Prostate gland (tissue), 2 donors: ENCODE results near the gene GRK7. TPM values are rescaled to one million over a fixed set of nuclear protein-coding genes. Genes with fewer than 3 reads are reported as not detected.

Experiments used
- DNase-seq: peaks from one replicate; pipeline ENCODE4 v3.0.0-alpha.2; 2019; ENCODE audit warnings: low spot score
- H3K27ac ChIP-seq, 2 donors: fragments of 200-600 bp; sonication (generic); 2 replicates each; pipeline ENCODE4 v1.5.1; 2017 to 2019
- H3K27me3 ChIP-seq: fragments of 200-600 bp; sonication (generic); replicated peaks from 2 replicates; pipeline ENCODE4 v1.5.1; 2019; ENCODE audit not compliant: insufficient read depth
- H3K36me3 ChIP-seq, 2 donors: fragments of 200-600 bp; sonication (generic); 1 replicate in 1 of 2; 2 replicates in 1 of 2; pipeline versions ENCODE4 v1.5.1 to v1.8.1; 2017 to 2019
- H3K4me1 ChIP-seq: fragments of 200-600 bp; sonication (generic); replicated peaks from 2 replicates; pipeline ENCODE4 v1.5.1; 2019
- H3K4me3 ChIP-seq, 2 donors: fragments of 200-600 bp; sonication (generic); 2 replicates each; pipeline ENCODE4 v1.5.1; 2017 to 2019
- H3K9me3 ChIP-seq: fragments of 200-600 bp; sonication (generic); 2 replicates; pipeline ENCODE4 v1.5.1; 2017
- POLR2A ChIP-seq: fragments of 450-650 bp; IDR thresholded peaks from one replicate; pipeline ENCODE4 v1.6.1; 2016; ENCODE audit warnings: antibody characterized with exemption, mild to moderate bottlenecking
- POLR2AphosphoS5 ChIP-seq: sonication (generic); formaldehyde crosslinking; IDR thresholded peaks from one replicate; pipeline ENCODE4 v1.6.1; 2017; ENCODE audit warnings: antibody characterized with exemption
- WGBS: methylation state at CpG from one replicate; pipeline ENCODE4 v1.1.5; 2018; 5-methylcytosine and 5-hydroxymethylcytosine counted together
- intact Hi-C: fragments of 100-400 bp; cut with DNase I; formaldehyde crosslinking; loops from one replicate; pipeline ENCODE4 v1.14.2; 2022
- total RNA-seq, 2 donors: library from RNA; depleted of rRNA; stranded (reverse); fragments of >200 nt; gene quantifications; one replicate each; pipeline ENCODE4 v1.1.0, GENCODE V29; 2016
- TF ChIP-seq, protein P1 (sequence below), 4 experiments: fragments of 200-600 bp in 2 of 4; fragments of 450-650 bp in 2 of 4; sonication (generic) in 2 of 4; IDR thresholded peaks; 1 replicate in 3 of 4; 2 replicates in 1 of 4; pipeline ENCODE4 v1.5.1; 2016 to 2019; ENCODE audit warnings: antibody characterized with exemption in 4 of 4, mild to moderate bottlenecking in 2 of 4, moderate library complexity in 2 of 4

Gene GRK7
- total RNA-seq, 2 donors from 2014 or later: 0.17 TPM; not detected in 1

DNA sequence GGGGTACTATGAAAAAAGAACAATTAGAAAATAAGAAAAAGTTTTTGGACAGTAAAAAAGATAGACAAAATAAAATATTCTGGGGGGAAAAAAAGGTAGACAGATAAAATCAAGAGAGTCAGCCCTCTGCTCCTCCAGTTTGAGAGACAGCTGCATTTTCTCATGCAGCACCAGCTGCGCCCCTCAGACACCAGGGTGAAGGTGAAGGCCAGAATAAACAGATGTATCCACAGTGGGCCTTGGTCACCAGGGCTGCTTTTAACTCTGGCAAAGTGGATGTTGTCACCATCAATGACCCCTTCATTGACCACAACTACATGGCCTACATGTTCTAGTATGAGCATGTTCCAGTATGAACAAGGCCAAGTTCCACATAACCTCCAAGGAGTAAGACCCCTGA, 39.0 kb upstream of the GRK7 start:
- Histone ChIP-seq H3K27me3 (no peaks in the 10 kb centered on the region), H3K9me3 (no peaks in the 10 kb centered on the region), H3K4me3 (no peak overlapping the region), H3K27ac (no peak overlapping the region), H3K36me3 (no peaks in the 10 kb centered on the region), H3K4me1 (no peaks in the 10 kb centered on the region)
- intact Hi-C loops: no loop called here
- 90% methylated on average over 1 of the region's 1 CpG for WGBS
- DNase-seq: no peak
- TF ChIP-seq POLR2A (no peak), POLR2AphosphoS5 (no peak)
- TF ChIP-seq, protein P1, sequence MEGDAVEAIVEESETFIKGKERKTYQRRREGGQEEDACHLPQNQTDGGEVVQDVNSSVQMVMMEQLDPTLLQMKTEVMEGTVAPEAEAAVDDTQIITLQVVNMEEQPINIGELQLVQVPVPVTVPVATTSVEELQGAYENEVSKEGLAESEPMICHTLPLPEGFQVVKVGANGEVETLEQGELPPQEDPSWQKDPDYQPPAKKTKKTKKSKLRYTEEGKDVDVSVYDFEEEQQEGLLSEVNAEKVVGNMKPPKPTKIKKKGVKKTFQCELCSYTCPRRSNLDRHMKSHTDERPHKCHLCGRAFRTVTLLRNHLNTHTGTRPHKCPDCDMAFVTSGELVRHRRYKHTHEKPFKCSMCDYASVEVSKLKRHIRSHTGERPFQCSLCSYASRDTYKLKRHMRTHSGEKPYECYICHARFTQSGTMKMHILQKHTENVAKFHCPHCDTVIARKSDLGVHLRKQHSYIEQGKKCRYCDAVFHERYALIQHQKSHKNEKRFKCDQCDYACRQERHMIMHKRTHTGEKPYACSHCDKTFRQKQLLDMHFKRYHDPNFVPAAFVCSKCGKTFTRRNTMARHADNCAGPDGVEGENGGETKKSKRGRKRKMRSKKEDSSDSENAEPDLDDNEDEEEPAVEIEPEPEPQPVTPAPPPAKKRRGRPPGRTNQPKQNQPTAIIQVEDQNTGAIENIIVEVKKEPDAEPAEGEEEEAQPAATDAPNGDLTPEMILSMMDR (IDR thresholded peaks at IDR 0.05): no peak

DNA sequence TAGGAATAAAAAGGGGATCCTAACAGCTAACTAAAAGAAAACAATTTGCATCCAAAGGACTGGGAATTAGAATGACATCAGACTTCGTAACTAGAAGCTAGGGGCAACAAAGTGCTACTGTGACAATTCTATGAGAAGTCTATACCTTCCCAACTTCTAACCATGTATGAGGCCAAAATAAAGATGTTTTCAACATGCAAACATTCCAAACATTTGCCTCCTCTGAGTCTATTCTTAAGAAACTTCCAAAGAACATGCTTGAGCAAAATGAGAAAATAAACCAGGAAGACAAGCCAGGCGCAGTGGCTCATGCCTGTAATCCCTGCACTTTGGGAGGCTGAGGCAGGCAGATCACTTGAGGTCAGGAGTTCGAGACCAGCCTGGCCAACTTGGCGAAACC, 38.2 kb upstream of the GRK7 start:
- Histone ChIP-seq H3K9me3 (no peaks in the 10 kb centered on the region), H3K27ac (no peak overlapping the region), H3K4me3 (no peak overlapping the region), H3K27me3 (no peaks in the 10 kb centered on the region), H3K36me3 (no peaks in the 10 kb centered on the region), H3K4me1 (no peaks in the 10 kb centered on the region)
- intact Hi-C loops: no loop called here
- TF ChIP-seq, protein P1 (IDR thresholded peaks at IDR 0.05): no peak
- TF ChIP-seq POLR2A (no peak), POLR2AphosphoS5 (no peak)
- no peak for DNase-seq
- WGBS: 96% methylated on average over 4 of the region's 4 CpGs

DNA sequence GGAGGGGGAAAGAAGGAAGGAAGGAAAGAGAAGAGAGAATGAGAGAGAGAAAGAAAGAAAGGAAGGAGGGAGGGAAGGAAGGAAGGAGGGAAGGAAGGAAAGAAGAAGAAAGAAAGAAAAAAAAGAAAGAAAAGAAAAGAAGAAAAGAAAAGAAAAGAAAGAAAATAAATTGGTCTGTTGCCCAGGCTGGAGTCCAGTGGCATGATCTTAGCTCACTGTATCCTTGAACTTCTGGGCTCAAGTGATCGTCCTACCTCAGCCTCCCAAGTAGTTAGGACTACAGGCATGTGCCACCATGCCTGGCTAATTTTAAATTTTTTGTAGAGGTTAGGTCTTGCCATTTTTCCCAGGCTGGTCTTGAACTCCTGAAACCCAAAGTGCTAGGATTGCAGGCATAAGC, 36.7 kb upstream of the GRK7 start:
- H3K4me3 ChIP-seq: no peak overlapping the region
- H3K36me3 ChIP-seq: no peaks in the 10 kb centered on the region
- WGBS: 86% methylated on average over 1 of the region's 1 CpG
- H3K4me1 ChIP-seq: no peaks in the 10 kb centered on the region
- H3K27ac ChIP-seq: no peak overlapping the region
- TF ChIP-seq POLR2AphosphoS5 (no peak), POLR2A (no peak)
- TF ChIP-seq, protein P1 (IDR thresholded peaks at IDR 0.05): no peak
- H3K27me3 ChIP-seq: no peaks in the 10 kb centered on the region
- H3K9me3 ChIP-seq: no peaks in the 10 kb centered on the region
- DNase-seq: no peak
- intact Hi-C loops: no loop called here

DNA sequence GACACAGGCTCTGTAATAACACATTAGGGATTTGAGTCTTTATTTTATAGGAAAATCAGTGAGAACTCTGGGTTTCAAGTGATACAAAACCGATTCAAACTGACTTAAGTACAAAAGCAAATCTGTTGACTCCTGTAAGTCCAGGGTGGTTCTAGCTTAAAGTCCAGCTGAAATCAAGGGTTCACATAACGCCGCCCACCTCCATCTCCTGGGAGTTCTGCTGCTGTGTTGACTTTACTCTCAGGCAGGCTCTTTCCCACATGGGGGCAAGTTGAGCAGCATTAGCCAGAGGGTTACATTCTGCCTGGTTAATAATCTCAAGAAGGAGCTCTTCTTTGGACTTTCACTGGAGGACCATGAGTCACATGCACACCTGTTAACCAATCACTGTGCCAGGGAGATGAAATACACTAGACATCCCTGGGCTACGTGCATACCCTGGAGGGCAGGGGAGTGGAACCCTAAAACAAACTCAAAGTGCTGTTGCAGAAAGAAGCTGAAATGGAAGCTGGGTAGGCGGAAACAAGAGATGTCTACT, 34.8 kb upstream of the GRK7 start:
- Histone ChIP-seq H3K27ac (no peak overlapping the region), H3K9me3 (no peaks in the 10 kb centered on the region), H3K4me3 (no peak overlapping the region), H3K36me3 (no peaks in the 10 kb centered on the region), H3K4me1 (no peaks in the 10 kb centered on the region), H3K27me3 (no peaks in the 10 kb centered on the region)
- no peak for DNase-seq
- TF ChIP-seq POLR2AphosphoS5 (no peak), POLR2A (no peak)
- TF ChIP-seq, protein P1 (IDR thresholded peaks at IDR 0.05): no peak
- 85% methylated on average over 5 of the region's 5 CpGs for WGBS
- intact Hi-C loops: no loop called here

DNA sequence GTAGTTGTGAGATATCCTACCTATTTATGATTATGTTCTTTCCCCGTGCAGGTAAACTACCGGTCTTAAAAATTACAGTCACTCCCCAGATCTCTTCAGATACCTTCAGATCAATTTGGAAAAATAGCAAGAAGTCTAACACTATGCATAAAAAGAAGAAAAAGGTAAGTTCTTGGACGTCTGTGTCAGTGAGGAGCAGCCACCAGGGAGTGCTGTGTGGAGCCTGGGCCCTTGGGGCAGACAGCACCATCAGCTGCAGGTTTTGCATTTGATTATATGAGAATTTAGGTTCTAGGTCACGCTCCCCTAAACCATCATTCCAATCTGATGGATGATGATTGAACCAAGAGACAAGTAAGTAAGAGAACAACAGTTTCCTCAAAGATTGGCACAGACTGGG, 34.0 kb upstream of the GRK7 start:
- intact Hi-C loops: no loop called here
- no peak overlapping the region for H3K4me3 ChIP-seq
- no peaks in the 10 kb centered on the region for H3K9me3 ChIP-seq
- H3K36me3 ChIP-seq: no peaks in the 10 kb centered on the region
- no peak for DNase-seq
- H3K4me1 ChIP-seq: no peaks in the 10 kb centered on the region
- no peaks in the 10 kb centered on the region for H3K27me3 ChIP-seq
- no peak overlapping the region for H3K27ac ChIP-seq
- TF ChIP-seq POLR2AphosphoS5 (no peak), POLR2A (no peak)
- TF ChIP-seq, protein P1 (IDR thresholded peaks at IDR 0.05): no peak
- WGBS: 89% methylated on average over 4 of the region's 4 CpGs
